ENCODE measurements around the gene IPPK.

The IPPK gene

DNA sequence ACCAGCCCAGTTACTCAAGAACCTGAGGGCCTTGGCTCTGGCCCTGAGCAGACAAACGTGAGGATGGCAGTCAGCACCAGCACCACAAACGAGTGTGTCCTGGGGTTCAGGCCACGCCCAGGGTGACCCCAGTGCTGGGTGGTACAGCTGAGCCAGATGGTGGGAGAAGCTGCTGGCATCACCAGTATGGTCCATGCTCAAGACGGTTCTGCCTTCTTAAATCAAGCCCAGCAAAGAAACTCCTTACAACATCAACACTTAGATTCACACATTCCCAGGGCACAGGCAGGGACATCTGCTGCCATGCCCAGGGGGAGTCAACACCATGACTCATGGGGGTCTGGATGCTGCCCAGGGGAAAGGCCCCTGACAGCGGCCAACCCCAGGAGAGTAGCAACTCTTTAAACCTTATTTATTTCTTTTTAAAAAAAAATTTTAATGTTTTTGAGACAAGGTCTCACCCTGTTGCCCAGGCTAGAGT, 31.3 kb downstream of the IPPK start:
- no peaks in the 10 kb centered on the region for H3K27me3 ChIP-seq (ENCODE audit: insufficient read depth, low read length)
- H2AFZ ChIP-seq (ENCODE audit: low read length, unreplicated experiment) = no peak overlapping the region
- H3K36me3 ChIP-seq (ENCODE audit: insufficient read depth, low read length) = peaks cover 8% of the 10 kb centered on the region; the same call in 1 of the 2 replicates
- no peak overlapping the region for H3K27ac ChIP-seq (ENCODE audit: low read depth, low read length)
- no peaks in the 10 kb centered on the region for H3K4me1 ChIP-seq (ENCODE audit: control insufficient read depth, insufficient read depth, low read length, unreplicated experiment)
- H3K4me3 ChIP-seq (ENCODE audit: low read depth, low read length) = no peak overlapping the region
- no peaks in the 10 kb centered on the region for H3K79me2 ChIP-seq (ENCODE audit: control insufficient read depth, insufficient read depth, low read length, unreplicated experiment)

- Histone ChIP-seq H3K27me3 (ENCODE audit: insufficient read depth, low read length) (no peaks in the 10 kb centered on the region), H3K4me3 (ENCODE audit: low read depth, low read length) (no peak overlapping the region), H3K79me2 (ENCODE audit: control insufficient read depth, insufficient read depth, low read length, unreplicated experiment) (no peaks in the 10 kb centered on the region), H3K4me1 (ENCODE audit: control insufficient read depth, insufficient read depth, low read length, unreplicated experiment) (no peaks in the 10 kb centered on the region), H3K36me3 (ENCODE audit: insufficient read depth, low read length) (peaks cover 6% of the 10 kb centered on the region; the same call in 1 of the 2 replicates), H2AFZ (ENCODE audit: low read length, unreplicated experiment) (no peak overlapping the region), H3K27ac (ENCODE audit: low read depth, low read length) (no peak overlapping the region)
These were observed 31.9 kb downstream of the IPPK start for GRCh38 chr9:92637886-92638620.

DNA sequence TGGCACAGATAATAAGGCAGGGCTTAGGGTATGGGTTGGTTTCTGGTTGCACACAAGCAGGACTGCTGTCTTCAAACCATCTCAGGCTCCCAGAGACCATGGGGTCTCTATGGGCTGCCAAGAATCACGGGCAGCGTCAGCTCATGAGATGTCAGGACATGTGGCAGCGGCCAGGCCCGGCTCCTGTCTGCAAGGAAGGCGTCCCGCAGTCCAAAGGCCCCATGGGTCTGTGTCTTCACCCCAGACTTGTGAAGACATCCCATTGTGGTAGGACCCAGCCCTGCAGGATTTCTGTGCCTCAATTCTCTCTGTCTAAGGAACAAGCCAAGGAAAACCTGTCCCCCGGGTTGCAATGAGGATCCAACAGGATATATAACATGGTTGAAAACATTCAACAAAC, 32.6 kb downstream of the IPPK start:
- Histone ChIP-seq H2AFZ (ENCODE audit: low read length, unreplicated experiment) (no peak overlapping the region), H3K36me3 (ENCODE audit: insufficient read depth, low read length) (no peaks in the 10 kb centered on the region; the same call in 1 of the 2 replicates), H3K4me3 (ENCODE audit: low read depth, low read length) (no peak overlapping the region), H3K27ac (ENCODE audit: low read depth, low read length) (no peak overlapping the region), H3K27me3 (ENCODE audit: insufficient read depth, low read length) (no peaks in the 10 kb centered on the region), H3K79me2 (ENCODE audit: control insufficient read depth, insufficient read depth, low read length, unreplicated experiment) (no peaks in the 10 kb centered on the region), H3K4me1 (ENCODE audit: control insufficient read depth, insufficient read depth, low read length, unreplicated experiment) (no peaks in the 10 kb centered on the region)

GRCh38 chr9:92636627-92637026, 33.3 kb downstream of the IPPK start:
- no peak overlapping the region for H2AFZ ChIP-seq (ENCODE audit: low read length, unreplicated experiment)
- no peaks in the 10 kb centered on the region for H3K4me1 ChIP-seq (ENCODE audit: control insufficient read depth, insufficient read depth, low read length, unreplicated experiment)
- H3K36me3 ChIP-seq (ENCODE audit: insufficient read depth, low read length) = peaks cover 5% of the 10 kb centered on the region; the same call in 1 of the 2 replicates
- H3K4me3 ChIP-seq (ENCODE audit: low read depth, low read length) = no peak overlapping the region
- no peaks in the 10 kb centered on the region for H3K79me2 ChIP-seq (ENCODE audit: control insufficient read depth, insufficient read depth, low read length, unreplicated experiment)
- H3K27ac ChIP-seq (ENCODE audit: low read depth, low read length) = no peak overlapping the region
- H3K27me3 ChIP-seq (ENCODE audit: insufficient read depth, low read length) = no peaks in the 10 kb centered on the region

DNA sequence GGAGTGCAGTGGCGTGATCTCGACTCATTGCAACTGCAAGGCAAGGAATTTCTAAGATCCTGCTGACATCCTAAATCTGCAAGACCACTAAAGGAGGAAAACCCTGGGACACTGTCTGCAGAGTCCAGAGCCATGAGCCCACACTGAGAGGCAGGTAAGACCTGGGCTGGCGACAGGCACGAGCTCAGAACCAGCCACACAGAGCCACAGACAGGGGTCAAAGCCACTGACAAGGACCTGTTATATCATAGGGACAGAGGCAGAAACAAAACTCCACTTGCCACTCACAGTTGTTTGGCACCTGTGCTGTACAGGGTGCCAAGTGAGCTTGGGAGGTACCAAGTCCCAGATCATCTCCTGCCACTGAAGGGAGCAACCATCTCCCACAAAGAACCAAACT, 34.2 kb downstream of the IPPK start:
- H3K4me3 ChIP-seq (ENCODE audit: low read depth, low read length) = no peak overlapping the region
- no peak overlapping the region for H3K27ac ChIP-seq (ENCODE audit: low read depth, low read length)

GRCh38 chr9:92634712-92635605, 35.0 kb downstream of the IPPK start:
- Histone ChIP-seq H3K27me3 (ENCODE audit: insufficient read depth, low read length) (no peaks in the 10 kb centered on the region), H3K4me3 (ENCODE audit: low read depth, low read length) (no peak overlapping the region), H3K79me2 (ENCODE audit: control insufficient read depth, insufficient read depth, low read length, unreplicated experiment) (no peaks in the 10 kb centered on the region), H2AFZ (ENCODE audit: low read length, unreplicated experiment) (no peak overlapping the region), H3K36me3 (ENCODE audit: insufficient read depth, low read length) (peaks cover 7% of the 10 kb centered on the region; the same call in 1 of the 2 replicates), H3K27ac (ENCODE audit: low read depth, low read length) (no peak overlapping the region), H3K4me1 (ENCODE audit: control insufficient read depth, insufficient read depth, low read length, unreplicated experiment) (no peaks in the 10 kb centered on the region)

More for the DNA sequence above, 34.2 kb downstream of the IPPK start:
- Histone ChIP-seq H3K4me1 (ENCODE audit: control insufficient read depth, insufficient read depth, low read length, unreplicated experiment) (no peaks in the 10 kb centered on the region), H2AFZ (ENCODE audit: low read length, unreplicated experiment) (no peak overlapping the region), H3K27me3 (ENCODE audit: insufficient read depth, low read length) (no peaks in the 10 kb centered on the region), H3K36me3 (ENCODE audit: insufficient read depth, low read length) (peaks cover 7% of the 10 kb centered on the region; the same call in 1 of the 2 replicates), H3K79me2 (ENCODE audit: control insufficient read depth, insufficient read depth, low read length, unreplicated experiment) (no peaks in the 10 kb centered on the region)

DNA sequence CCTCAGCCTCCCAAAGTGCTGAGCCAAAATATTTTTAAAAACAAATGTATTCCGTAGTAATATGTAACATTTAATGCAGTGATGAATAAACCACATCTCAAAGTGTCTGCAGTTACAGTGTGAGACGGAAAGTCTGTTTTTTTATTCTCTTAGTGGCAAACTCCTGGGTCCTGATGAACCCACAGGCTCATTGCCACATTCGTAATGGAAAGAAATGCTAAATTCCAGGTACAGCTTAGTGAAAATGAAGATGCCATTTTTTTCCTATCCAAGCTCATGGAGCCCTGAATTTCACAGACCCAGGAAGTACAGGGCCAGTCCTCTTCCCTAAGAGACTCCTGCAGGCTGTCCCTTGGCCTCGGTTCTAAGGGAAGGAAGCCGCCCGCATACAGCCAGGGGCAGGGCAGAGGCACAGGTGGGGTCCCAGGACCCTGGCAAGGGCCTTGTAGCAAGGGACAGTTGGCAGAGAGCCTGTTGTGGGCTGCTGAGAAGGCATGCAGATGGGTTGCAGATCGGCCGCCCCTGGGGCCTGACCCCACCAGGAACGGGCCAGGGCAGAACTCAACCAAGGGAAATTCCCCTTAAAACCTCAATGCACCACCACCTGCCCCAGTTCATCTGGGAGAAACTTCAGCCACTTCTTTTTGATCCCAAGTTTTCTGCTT, 36.2 kb downstream of the IPPK start:
- no peak overlapping the region for H3K27ac ChIP-seq (ENCODE audit: low read depth, low read length)
- H2AFZ ChIP-seq (ENCODE audit: low read length, unreplicated experiment) = no peak overlapping the region
- no peaks in the 10 kb centered on the region for H3K79me2 ChIP-seq (ENCODE audit: control insufficient read depth, insufficient read depth, low read length, unreplicated experiment)
- no peaks in the 10 kb centered on the region for H3K27me3 ChIP-seq (ENCODE audit: insufficient read depth, low read length)
- no peaks in the 10 kb centered on the region for H3K4me1 ChIP-seq (ENCODE audit: control insufficient read depth, insufficient read depth, low read length, unreplicated experiment)
- no peak overlapping the region for H3K4me3 ChIP-seq (ENCODE audit: low read depth, low read length)
- H3K36me3 ChIP-seq (ENCODE audit: insufficient read depth, low read length) = peaks cover 7% of the 10 kb centered on the region; the same call in 1 of the 2 replicates

DNA sequence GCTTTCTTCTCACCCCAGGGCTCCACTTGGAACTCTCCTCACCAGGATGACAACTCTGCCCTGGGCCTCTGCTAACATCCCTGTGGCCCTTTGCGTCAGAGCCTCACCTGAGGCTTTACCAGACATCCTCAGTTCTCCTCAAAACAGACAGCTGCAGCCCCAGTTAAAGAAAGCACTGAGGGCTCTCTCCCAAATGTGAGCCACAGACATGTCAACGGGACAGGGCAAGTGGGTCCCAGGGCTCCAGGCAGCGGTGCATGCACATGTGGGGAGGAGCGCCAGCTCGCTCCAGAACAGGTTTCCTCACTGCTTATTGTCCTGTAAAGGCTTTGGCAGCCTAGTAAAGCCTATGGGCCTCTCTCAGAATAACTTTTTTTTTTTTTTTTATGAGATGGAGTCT, 37.3 kb downstream of the IPPK start:
- H3K36me3 ChIP-seq (ENCODE audit: insufficient read depth, low read length) = peaks cover 9% of the 10 kb centered on the region; the same call in 1 of the 2 replicates

DNA sequence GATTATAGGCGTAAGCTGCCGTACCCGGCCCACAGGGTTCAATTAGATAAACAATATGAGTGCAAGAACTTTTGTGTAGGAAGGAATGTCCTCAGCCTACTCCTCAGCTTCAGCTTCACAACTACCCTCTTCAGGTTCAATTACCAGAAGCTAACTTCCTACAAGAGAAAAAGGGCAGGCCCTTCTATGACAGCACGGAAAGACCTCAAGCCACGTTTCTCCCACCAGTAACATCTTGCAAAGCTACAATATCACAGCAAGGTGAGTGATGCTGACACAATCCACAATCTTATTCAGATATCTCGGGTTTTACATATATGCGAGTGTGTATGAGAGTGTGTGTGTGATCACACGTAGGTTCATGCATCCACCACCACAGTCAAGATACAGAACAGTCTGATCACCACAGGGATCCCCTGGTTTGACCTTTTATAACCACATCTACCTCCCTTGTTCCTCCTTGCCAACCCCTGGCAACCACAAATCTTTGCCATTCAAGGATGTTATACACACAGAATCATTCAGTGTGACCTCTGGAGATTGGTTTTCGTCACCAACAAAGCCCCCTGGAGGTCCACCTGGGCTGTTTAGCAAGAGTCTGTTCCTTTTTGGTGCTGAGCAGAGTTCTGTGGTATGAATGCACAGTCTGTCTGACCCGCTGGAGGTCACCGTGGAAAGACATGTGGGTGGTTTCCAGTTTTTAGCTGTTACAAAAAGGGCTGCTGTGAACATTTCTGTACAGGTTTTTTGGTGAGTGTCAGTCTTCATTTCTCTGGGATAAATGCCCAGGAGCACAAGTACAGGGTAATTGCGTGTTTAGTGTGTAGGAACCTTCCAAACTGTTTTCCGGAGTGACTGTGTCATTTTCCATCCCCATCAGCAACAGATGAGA, 38.2 kb downstream of the IPPK start:
- Histone ChIP-seq H2AFZ (ENCODE audit: low read length, unreplicated experiment) (no peak overlapping the region), H3K4me3 (ENCODE audit: low read depth, low read length) (no peak overlapping the region), H3K36me3 (ENCODE audit: insufficient read depth, low read length) (peaks cover 9% of the 10 kb centered on the region; the same call in 1 of the 2 replicates), H3K4me1 (ENCODE audit: control insufficient read depth, insufficient read depth, low read length, unreplicated experiment) (peaks cover 7% of the 10 kb centered on the region), H3K27me3 (ENCODE audit: insufficient read depth, low read length) (no peaks in the 10 kb centered on the region), H3K27ac (ENCODE audit: low read depth, low read length) (no peak overlapping the region), H3K79me2 (ENCODE audit: control insufficient read depth, insufficient read depth, low read length, unreplicated experiment) (no peaks in the 10 kb centered on the region)

More for the DNA sequence above, 37.3 kb downstream of the IPPK start:
- no peaks in the 10 kb centered on the region for H3K79me2 ChIP-seq (ENCODE audit: control insufficient read depth, insufficient read depth, low read length, unreplicated experiment)
- H3K4me3 ChIP-seq (ENCODE audit: low read depth, low read length) = no peak overlapping the region
- H3K4me1 ChIP-seq (ENCODE audit: control insufficient read depth, insufficient read depth, low read length, unreplicated experiment) = peaks cover 2% of the 10 kb centered on the region
- no peak overlapping the region for H3K27ac ChIP-seq (ENCODE audit: low read depth, low read length)
- no peak overlapping the region for H2AFZ ChIP-seq (ENCODE audit: low read length, unreplicated experiment)
- no peaks in the 10 kb centered on the region for H3K27me3 ChIP-seq (ENCODE audit: insufficient read depth, low read length)
